SK-N-SH treated with all-trans-retinoic acid at 6 μM for 48 hours (cell line): ENCODE measurements around the gene NADSYN1.

ENCODE experiments used
- SNAI2 ChIP-seq: fragments of 250-450 bp; sonication (Bioruptor Pico); IDR thresholded peaks from 2 replicates; pipeline ENCODE4 v1.5.0; 2020; ENCODE audit warnings: mild to moderate bottlenecking, moderate library complexity
- ZC3H10 ChIP-seq: fragments of 250-450 bp; sonication (Bioruptor Pico); IDR thresholded peaks from 2 replicates; pipeline ENCODE4 v1.5.1; 2021; ENCODE audit warnings: mild to moderate bottlenecking, moderate library complexity
- ZNF8 ChIP-seq: fragments of 450-650 bp; formaldehyde crosslinking; IDR thresholded peaks from 2 replicates; pipeline ENCODE4 v1.5.0; 2020; ENCODE audit warnings: mild to moderate bottlenecking, moderate library complexity

- TF ChIP-seq SNAI2 (CRISPR knock-in tag) (no peak), ZNF8 (no peak), ZC3H10 (CRISPR knock-in tag) (no peak)
Measured at GRCh38 chr11:71442880-71443279, 10.1 kb upstream of the NADSYN1 start.
